Uterus (tissue), 2 donors: ENCODE results near the gene SCN5A.

Experiments
- CTCF ChIP-seq, 4 experiments: fragments of 200-600 bp in 2 of 4; fragments of 450-650 bp in 2 of 4; sonication (generic) in 2 of 4; IDR thresholded peaks; one replicate each; pipeline ENCODE4 v1.5.1; 2016 to 2019; ENCODE audit warnings: antibody characterized with exemption in 4 of 4, mild to moderate bottlenecking in 2 of 4, moderate library complexity in 1 of 4
- POLR2A ChIP-seq, 2 donors: fragments of 450-650 bp; IDR thresholded peaks; one replicate each; pipeline ENCODE4 v1.6.1; 2016; ENCODE audit warnings: antibody characterized with exemption in 2 of 2, mild to moderate bottlenecking in 1 of 2, moderate library complexity in 1 of 2

- TF ChIP-seq CTCF (IDR thresholded peaks at IDR 0.05) (no peak), POLR2A (IDR thresholded peaks at IDR 0.05) (no peak)
Measured at GRCh38 chr3:38662544-38662943, 13.1 kb upstream of the SCN5A start.
